Neural progenitor cell (in vitro differentiated cells): ENCODE measurements around the gene TRPV5. TPM values are rescaled to one million over a fixed set of nuclear protein-coding genes. Genes with fewer than 3 reads are reported as not detected.

Experiments used
- DNase-seq: peaks from one replicate; pipeline ENCODE4 v3.0.0-alpha.2; 2016; ENCODE audit warnings: low spot score
- H2AFZ ChIP-seq: fragments of 200-600 bp; sonication (generic); replicated peaks from 2 replicates; pipeline ENCODE4 v1.6.1; 2016; ENCODE audit warnings: antibody characterized with exemption
- H3F3A ChIP-seq: fragments of 200-600 bp; sonication (generic); 2 replicates; pipeline ENCODE4 v1.6.1; 2016; ENCODE audit warnings: antibody characterized with exemption, low read depth
- H3K27ac ChIP-seq: fragments of 200-600 bp; sonication (generic); 2 replicates; pipeline ENCODE4 v1.5.1; 2016; ENCODE audit warnings: mild to moderate bottlenecking
- H3K27me3 ChIP-seq: fragments of 200-600 bp; sonication (generic); 2 replicates; pipeline ENCODE4 v1.6.1; 2016; ENCODE audit warnings: mild to moderate bottlenecking, moderate library complexity
- H3K36me3 ChIP-seq: fragments of 200-600 bp; sonication (generic); 2 replicates; pipeline ENCODE4 v1.5.1; 2016
- H3K4me1 ChIP-seq: fragments of 200-600 bp; sonication (generic); 2 replicates; pipeline ENCODE4 v1.6.1; 2016; ENCODE audit warnings: mixed run types
- H3K4me2 ChIP-seq: fragments of 200-600 bp; sonication (generic); 2 replicates; pipeline ENCODE4 v1.6.1; 2016
- H3K4me3 ChIP-seq: fragments of 200-600 bp; sonication (generic); 2 replicates; pipeline ENCODE4 v1.5.1; 2016
- H3K79me2 ChIP-seq: fragments of 200-600 bp; sonication (generic); 2 replicates; pipeline ENCODE4 v1.6.1; 2016; ENCODE audit warnings: low read depth
- H3K9ac ChIP-seq: fragments of 200-600 bp; sonication (generic); 2 replicates; pipeline ENCODE4 v1.6.1; 2016
- H3K9me3 ChIP-seq: fragments of 200-600 bp; sonication (generic); 2 replicates; pipeline ENCODE4 v1.5.1; 2016; ENCODE audit warnings: low read depth
- H4K20me1 ChIP-seq: fragments of 200-600 bp; sonication (generic); 2 replicates; pipeline ENCODE4 v1.6.1; 2016; ENCODE audit warnings: low read depth
- H3K27ac Mint-ChIP-seq: 3 replicates; pipeline ENCODE4 v1.8.0; 2021; ENCODE audit warnings: mixed read lengths
- H3K27me3 Mint-ChIP-seq: 2 replicates; pipeline ENCODE4 v1.8.0; 2022; ENCODE audit warnings: low read depth, mild to moderate bottlenecking, inconsistent platforms, moderate library complexity, mixed read lengths; ENCODE audit not compliant: insufficient read depth
- H3K36me3 Mint-ChIP-seq: 3 replicates; pipeline ENCODE4 v1.8.0; 2021; ENCODE audit warnings: mixed read lengths
- H3K4me1 Mint-ChIP-seq: 3 replicates; pipeline ENCODE4 v1.8.0; 2021; ENCODE audit warnings: mixed read lengths
- H3K4me3 Mint-ChIP-seq: 3 replicates; pipeline ENCODE4 v1.8.0; 2021; ENCODE audit warnings: mild to moderate bottlenecking, moderate library complexity, mixed read lengths
- H3K9me3 Mint-ChIP-seq: 3 replicates; pipeline ENCODE4 v1.8.0; 2020; ENCODE audit warnings: mixed read lengths
- EZH2 ChIP-seq: fragments of 200-600 bp; sonication (generic); IDR thresholded peaks from 2 replicates; pipeline ENCODE4 v1.6.1; 2017; ENCODE audit warnings: antibody characterized with exemption, mild to moderate bottlenecking, moderate library complexity
- EZH2phosphoT487 ChIP-seq: fragments of 200-600 bp; sonication (generic); IDR thresholded peaks from 2 replicates; pipeline ENCODE4 v1.6.1; 2017; ENCODE audit warnings: antibody characterized with exemption
- total RNA-seq: library from RNA; depleted of rRNA; stranded (reverse); fragments of >200 nt; gene quantifications from 2 replicates; pipeline ENCODE4 v1.2.3, GENCODE V29; 2015; ENCODE audit warnings: low replicate concordance
- TF ChIP-seq, protein P1 (sequence below): fragments of 200-600 bp; sonication (generic); IDR thresholded peaks from 2 replicates; pipeline ENCODE4 v1.5.1; 2017; ENCODE audit warnings: antibody characterized with exemption, mild to moderate bottlenecking

TRPV5 gene
- total RNA-seq, 1 donor from 2014 or later: not detected

DNA sequence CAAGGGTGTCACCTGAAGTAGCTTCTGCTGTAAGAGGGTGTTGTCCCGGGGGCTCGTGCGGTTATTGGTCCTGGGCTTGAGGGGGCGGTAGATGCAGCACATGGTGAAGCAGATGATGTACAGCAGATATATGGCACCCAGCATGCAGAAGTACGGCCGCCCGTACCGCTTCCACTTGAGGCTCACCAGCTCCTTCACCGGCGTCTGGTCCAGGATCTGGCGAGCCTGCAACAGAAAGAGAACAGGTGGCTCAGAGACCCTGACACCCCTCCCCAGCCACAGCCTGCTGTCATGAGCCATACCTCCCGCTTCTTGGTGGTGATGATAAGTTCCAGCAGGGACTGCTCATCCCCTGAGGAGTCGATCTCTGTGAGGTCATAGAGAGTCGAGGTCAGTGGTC is 58.1 kb downstream of the TRPV5 start:
- Mint-ChIP-seq H3K9me3 (peaks cover 4% of the 10 kb centered on the region), H3K27me3 (peaks cover 4% of the 10 kb centered on the region), H3K4me3 (no peak overlapping the region), H3K4me1 (no peaks in the 10 kb centered on the region), H3K27ac (no peak overlapping the region), H3K36me3 (no peaks in the 10 kb centered on the region)
- no peak for DNase-seq
- no peaks in the 10 kb centered on the region for H4K20me1 ChIP-seq
- no peaks in the 10 kb centered on the region for H3K36me3 ChIP-seq
- H3K79me2 ChIP-seq: no peaks in the 10 kb centered on the region
- no peak overlapping the region for H3K4me3 ChIP-seq
- H3K27me3 ChIP-seq: no peaks in the 10 kb centered on the region
- H3K4me2 ChIP-seq: no peak overlapping the region
- no peak overlapping the region for H3K27ac ChIP-seq
- H3K9me3 ChIP-seq: no peaks in the 10 kb centered on the region
- TF ChIP-seq EZH2phosphoT487 (no peak), EZH2 (no peak)
- TF ChIP-seq, protein P1, sequence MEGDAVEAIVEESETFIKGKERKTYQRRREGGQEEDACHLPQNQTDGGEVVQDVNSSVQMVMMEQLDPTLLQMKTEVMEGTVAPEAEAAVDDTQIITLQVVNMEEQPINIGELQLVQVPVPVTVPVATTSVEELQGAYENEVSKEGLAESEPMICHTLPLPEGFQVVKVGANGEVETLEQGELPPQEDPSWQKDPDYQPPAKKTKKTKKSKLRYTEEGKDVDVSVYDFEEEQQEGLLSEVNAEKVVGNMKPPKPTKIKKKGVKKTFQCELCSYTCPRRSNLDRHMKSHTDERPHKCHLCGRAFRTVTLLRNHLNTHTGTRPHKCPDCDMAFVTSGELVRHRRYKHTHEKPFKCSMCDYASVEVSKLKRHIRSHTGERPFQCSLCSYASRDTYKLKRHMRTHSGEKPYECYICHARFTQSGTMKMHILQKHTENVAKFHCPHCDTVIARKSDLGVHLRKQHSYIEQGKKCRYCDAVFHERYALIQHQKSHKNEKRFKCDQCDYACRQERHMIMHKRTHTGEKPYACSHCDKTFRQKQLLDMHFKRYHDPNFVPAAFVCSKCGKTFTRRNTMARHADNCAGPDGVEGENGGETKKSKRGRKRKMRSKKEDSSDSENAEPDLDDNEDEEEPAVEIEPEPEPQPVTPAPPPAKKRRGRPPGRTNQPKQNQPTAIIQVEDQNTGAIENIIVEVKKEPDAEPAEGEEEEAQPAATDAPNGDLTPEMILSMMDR: no peak
- H3K9ac ChIP-seq: no peak overlapping the region
- peaks cover 9% of the 10 kb centered on the region for H3K4me1 ChIP-seq
- H3F3A ChIP-seq: no peaks in the 10 kb centered on the region
- no peak overlapping the region for H2AFZ ChIP-seq

DNA sequence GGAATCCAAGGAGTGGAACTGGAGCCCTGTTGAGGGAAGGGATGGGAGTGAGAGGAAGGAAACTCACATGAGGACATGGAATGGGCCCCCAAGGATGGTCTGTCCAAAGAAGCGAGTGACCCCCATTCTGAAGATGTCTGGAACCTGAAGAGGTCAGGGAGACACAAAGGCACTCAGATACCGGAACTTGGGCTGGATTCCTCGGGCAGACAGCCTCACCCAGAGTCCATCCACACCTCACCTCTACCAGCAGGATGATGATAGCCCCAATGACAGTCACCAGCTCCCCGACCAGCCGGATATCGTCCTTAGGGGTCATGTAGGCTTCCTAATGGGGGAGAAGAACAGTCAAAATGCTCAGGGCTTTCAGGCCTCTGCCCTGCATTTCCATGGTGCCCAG is 58.7 kb downstream of the TRPV5 start:
- no peak for DNase-seq
- Mint-ChIP-seq H3K4me3 (no peak overlapping the region), H3K9me3 (peaks cover 4% of the 10 kb centered on the region), H3K27me3 (peaks cover 4% of the 10 kb centered on the region), H3K4me1 (no peaks in the 10 kb centered on the region), H3K36me3 (peaks cover 2% of the 10 kb centered on the region), H3K27ac (no peak overlapping the region)
- Histone ChIP-seq H3K9me3 (no peaks in the 10 kb centered on the region), H3K9ac (no peak overlapping the region), H3K27ac (no peak overlapping the region), H3K4me1 (peaks cover 8% of the 10 kb centered on the region), H3F3A (no peaks in the 10 kb centered on the region), H2AFZ (no peak overlapping the region), H3K4me2 (no peak overlapping the region), H3K27me3 (no peaks in the 10 kb centered on the region), H3K36me3 (no peaks in the 10 kb centered on the region), H3K4me3 (no peak overlapping the region), H3K79me2 (no peaks in the 10 kb centered on the region), H4K20me1 (no peaks in the 10 kb centered on the region)
- TF ChIP-seq EZH2 (no peak), EZH2phosphoT487 (no peak)
- TF ChIP-seq, protein P1: no peak

DNA sequence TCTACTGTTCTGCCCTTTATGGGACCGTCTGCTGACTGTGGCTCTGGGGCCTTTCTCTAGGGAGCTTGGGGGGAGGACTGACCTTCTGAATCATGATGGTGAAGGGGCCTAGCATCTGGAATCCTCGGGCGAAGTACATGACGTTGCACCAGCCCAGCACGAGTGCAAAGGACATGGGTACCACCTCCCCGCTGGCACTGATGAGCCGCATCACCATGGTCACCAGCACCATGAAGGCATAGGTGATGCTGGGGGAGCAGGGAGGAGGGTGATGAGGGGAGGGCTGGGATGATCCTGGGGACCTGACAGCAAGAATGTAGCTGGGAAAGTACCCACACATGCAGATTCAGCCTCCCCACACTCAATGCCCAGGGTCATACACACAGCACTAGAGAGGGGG is 59.1 kb downstream of the TRPV5 start:
- Histone ChIP-seq H3K36me3 (no peaks in the 10 kb centered on the region), H3K9me3 (no peaks in the 10 kb centered on the region), H3K4me3 (no peak overlapping the region), H3K27me3 (no peaks in the 10 kb centered on the region), H3K4me2 (no peak overlapping the region), H3K79me2 (no peaks in the 10 kb centered on the region), H3K4me1 (peaks cover 4% of the 10 kb centered on the region), H3K9ac (no peak overlapping the region), H3K27ac (no peak overlapping the region), H2AFZ (no peak overlapping the region), H4K20me1 (no peaks in the 10 kb centered on the region), H3F3A (no peaks in the 10 kb centered on the region)
- Mint-ChIP-seq H3K4me3 (no peak overlapping the region), H3K36me3 (peaks cover 3% of the 10 kb centered on the region), H3K27me3 (peaks cover 4% of the 10 kb centered on the region), H3K9me3 (peaks cover 4% of the 10 kb centered on the region), H3K27ac (no peak overlapping the region), H3K4me1 (no peaks in the 10 kb centered on the region)
- TF ChIP-seq EZH2 (no peak), EZH2phosphoT487 (no peak)
- TF ChIP-seq, protein P1: no peak
- no peak for DNase-seq

DNA sequence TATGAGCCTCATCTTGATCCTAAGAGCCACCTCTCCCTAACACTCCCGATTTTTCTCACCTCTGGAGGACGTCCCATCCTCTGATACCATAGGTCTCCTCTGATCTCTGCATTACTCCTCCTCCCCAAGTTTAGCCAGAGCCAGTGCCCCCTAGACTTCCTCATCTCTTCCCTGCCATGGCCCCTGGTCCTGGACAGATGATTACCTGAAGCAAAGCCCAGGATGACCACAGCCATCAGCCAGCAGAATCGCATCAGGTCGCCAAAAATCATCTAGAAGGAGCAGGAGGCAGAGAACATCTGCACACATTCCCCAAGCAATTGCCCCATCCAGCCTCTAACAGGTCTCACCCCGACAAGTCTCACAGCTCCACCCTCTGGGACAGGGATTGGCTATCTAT is 59.7 kb downstream of the TRPV5 start:
- no peak overlapping the region for H2AFZ ChIP-seq
- no peak overlapping the region for H3K4me3 ChIP-seq
- no peaks in the 10 kb centered on the region for H3K79me2 ChIP-seq
- Mint-ChIP-seq H3K27ac (no peak overlapping the region), H3K27me3 (peaks cover 4% of the 10 kb centered on the region), H3K9me3 (peaks cover 4% of the 10 kb centered on the region), H3K4me3 (no peak overlapping the region), H3K36me3 (peaks cover 3% of the 10 kb centered on the region), H3K4me1 (no peaks in the 10 kb centered on the region)
- TF ChIP-seq, protein P1: no peak
- TF ChIP-seq EZH2phosphoT487: no peak
- no peak for TF ChIP-seq EZH2
- H3K9me3 ChIP-seq: no peaks in the 10 kb centered on the region
- H3K4me2 ChIP-seq: no peak overlapping the region
- no peak for DNase-seq
- H3K4me1 ChIP-seq: no peaks in the 10 kb centered on the region
- H3K36me3 ChIP-seq: no peaks in the 10 kb centered on the region
- H3K9ac ChIP-seq: no peak overlapping the region
- no peaks in the 10 kb centered on the region for H4K20me1 ChIP-seq
- H3K27me3 ChIP-seq: no peaks in the 10 kb centered on the region
- H3F3A ChIP-seq: no peaks in the 10 kb centered on the region
- H3K27ac ChIP-seq: no peak overlapping the region
